Stimulated activated CD8-positive, alpha-beta memory T cell treated with anti-CD3 and anti-CD28 coated beads, Interleukin-12 subunit alpha, Interleukin-12 subunit beta, amount 100 ng/mL, for 24 hours (primary cell): Measurements from ENCODE around the gene LHPP.

Experiments
- DNase-seq: peaks from one replicate; pipeline ENCODE4 v3.0.0-alpha.2; 2020; ENCODE audit errors: extremely low read depth

Gene LHPP

GRCh38 chr10:124655191-124656112, 193.8 kb downstream of the LHPP start:
- no peak for DNase-seq

- no peak for DNase-seq
Observed at GRCh38 chr10:124656113-124656490, 194.5 kb downstream of the LHPP start.

GRCh38 chr10:124656541-124656940, 194.9 kb downstream of the LHPP start:
- DNase-seq = no peak

GRCh38 chr10:124657806-124658205, 196.2 kb downstream of the LHPP start:
- no peak for DNase-seq

- DNase-seq = no peak
Observed at GRCh38 chr10:124658591-124659242, 197.1 kb downstream of the LHPP start.

GRCh38 chr10:124659380-124659779, 197.8 kb downstream of the LHPP start:
- no peak for DNase-seq

- DNase-seq = no peak
Observed at GRCh38 chr10:124660404-124661125, 198.9 kb downstream of the LHPP start.

- DNase-seq = no peak
Observed at GRCh38 chr10:124661660-124662180, 200.1 kb downstream of the LHPP start.

GRCh38 chr10:124663228-124663627, 201.6 kb downstream of the LHPP start:
- no peak for DNase-seq
